ENCODE data around the gene APRT. TPM values are rescaled to one million over a fixed set of nuclear protein-coding genes. Genes with fewer than 3 reads are reported as not detected.
A peak's percentile ranks its signal among the peaks of the same experiment; 100 is the strongest.

The APRT gene
- total RNA-seq, 1 donor from 2014 or later, result 39.2 TPM

- no peaks in the 10 kb centered on the region for H3K4me1 ChIP-seq
- H3K36me3 ChIP-seq, result peaks cover 29% of the 10 kb centered on the region
- no peaks in the 10 kb centered on the region for H3K27me3 ChIP-seq (ENCODE audit: low read depth)
- no peak for DNase-seq
- no peak overlapping the region for H3K4me3 ChIP-seq
- no peaks in the 10 kb centered on the region for H3K9me3 ChIP-seq (replicated peaks)
- TF ChIP-seq, protein P1, sequence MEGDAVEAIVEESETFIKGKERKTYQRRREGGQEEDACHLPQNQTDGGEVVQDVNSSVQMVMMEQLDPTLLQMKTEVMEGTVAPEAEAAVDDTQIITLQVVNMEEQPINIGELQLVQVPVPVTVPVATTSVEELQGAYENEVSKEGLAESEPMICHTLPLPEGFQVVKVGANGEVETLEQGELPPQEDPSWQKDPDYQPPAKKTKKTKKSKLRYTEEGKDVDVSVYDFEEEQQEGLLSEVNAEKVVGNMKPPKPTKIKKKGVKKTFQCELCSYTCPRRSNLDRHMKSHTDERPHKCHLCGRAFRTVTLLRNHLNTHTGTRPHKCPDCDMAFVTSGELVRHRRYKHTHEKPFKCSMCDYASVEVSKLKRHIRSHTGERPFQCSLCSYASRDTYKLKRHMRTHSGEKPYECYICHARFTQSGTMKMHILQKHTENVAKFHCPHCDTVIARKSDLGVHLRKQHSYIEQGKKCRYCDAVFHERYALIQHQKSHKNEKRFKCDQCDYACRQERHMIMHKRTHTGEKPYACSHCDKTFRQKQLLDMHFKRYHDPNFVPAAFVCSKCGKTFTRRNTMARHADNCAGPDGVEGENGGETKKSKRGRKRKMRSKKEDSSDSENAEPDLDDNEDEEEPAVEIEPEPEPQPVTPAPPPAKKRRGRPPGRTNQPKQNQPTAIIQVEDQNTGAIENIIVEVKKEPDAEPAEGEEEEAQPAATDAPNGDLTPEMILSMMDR (IDR thresholded peaks at IDR 0.05; ENCODE audit: borderline replicate concordance), result no peak
- H3K27ac ChIP-seq (replicated peaks), result no peak overlapping the region
- intact Hi-C loops (cut with micrococcal nuclease), result no loop called here
Observed at GRCh38 chr16:88833086-88833485, 21.4 kb upstream of the APRT start.

DNA sequence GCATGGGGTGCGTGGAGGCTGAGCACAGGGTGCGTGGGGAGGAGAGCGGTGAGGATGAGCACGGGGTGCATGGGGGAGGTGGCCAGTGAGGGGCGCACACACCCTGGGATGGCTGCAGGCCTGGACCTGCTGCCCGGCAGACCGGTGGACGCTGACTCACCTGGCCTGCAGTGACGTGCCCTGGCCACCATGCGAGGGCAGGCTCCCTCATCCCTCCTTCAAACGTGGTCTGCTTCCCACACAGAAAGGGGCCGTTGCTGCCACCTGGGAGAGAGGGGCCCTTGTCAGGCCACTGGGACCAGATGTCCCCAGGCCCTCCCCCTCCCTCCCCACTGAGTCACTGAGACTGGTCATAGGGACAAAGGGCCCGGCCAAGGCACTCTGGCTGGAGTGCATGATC, 20.1 kb upstream of the APRT start:
- Histone ChIP-seq H3K36me3 (peaks cover 34% of the 10 kb centered on the region), H3K27me3 (ENCODE audit: low read depth) (no peaks in the 10 kb centered on the region), H3K27ac (replicated peaks) (no peak overlapping the region), H3K4me1 (no peaks in the 10 kb centered on the region), H3K4me3 (no peak overlapping the region), H3K9me3 (replicated peaks) (no peaks in the 10 kb centered on the region)
- TF ChIP-seq, protein P1 (IDR thresholded peaks at IDR 0.05; ENCODE audit: borderline replicate concordance), result no peak
- intact Hi-C loops (cut with micrococcal nuclease), result no loop called here
- DNase-seq, result no peak

- Histone ChIP-seq H3K27ac (replicated peaks) (peak overlapping the region; percentile 28), H3K27me3 (ENCODE audit: low read depth) (no peaks in the 10 kb centered on the region), H3K4me3 (no peak overlapping the region), H3K4me1 (no peaks in the 10 kb centered on the region), H3K9me3 (replicated peaks) (no peaks in the 10 kb centered on the region), H3K36me3 (peaks cover 39% of the 10 kb centered on the region)
- no peak for DNase-seq
- intact Hi-C loops (cut with micrococcal nuclease), result no loop called here
- TF ChIP-seq, protein P1 (IDR thresholded peaks at IDR 0.05; ENCODE audit: borderline replicate concordance), result no peak
Observed at GRCh38 chr16:88830783-88831182, 19.1 kb upstream of the APRT start.

GRCh38 chr16:88830258-88830657, 18.5 kb upstream of the APRT start:
- Histone ChIP-seq H3K9me3 (replicated peaks) (no peaks in the 10 kb centered on the region), H3K4me1 (no peaks in the 10 kb centered on the region), H3K36me3 (peaks cover 34% of the 10 kb centered on the region), H3K27ac (replicated peaks) (peak overlapping the region; percentile 28), H3K4me3 (no peak overlapping the region), H3K27me3 (ENCODE audit: low read depth) (no peaks in the 10 kb centered on the region)
- intact Hi-C loops (cut with micrococcal nuclease), result no loop called here
- peak; percentile 57 for DNase-seq
- TF ChIP-seq, protein P1 (IDR thresholded peaks at IDR 0.05; ENCODE audit: borderline replicate concordance), result no peak

GRCh38 chr16:88828711-88829110, 17.0 kb upstream of the APRT start:
- Histone ChIP-seq H3K9me3 (replicated peaks) (no peaks in the 10 kb centered on the region), H3K27ac (replicated peaks) (no peak overlapping the region), H3K4me3 (no peak overlapping the region), H3K27me3 (ENCODE audit: low read depth) (no peaks in the 10 kb centered on the region), H3K36me3 (peaks cover 36% of the 10 kb centered on the region), H3K4me1 (no peaks in the 10 kb centered on the region)
- intact Hi-C loops (cut with micrococcal nuclease), result no loop called here
- TF ChIP-seq, protein P1 (IDR thresholded peaks at IDR 0.05; ENCODE audit: borderline replicate concordance), result no peak
- DNase-seq, result no peak

GRCh38 chr16:88827727-88828126, 16.0 kb upstream of the APRT start:
- H3K36me3 ChIP-seq, result peaks cover 41% of the 10 kb centered on the region
- no peak overlapping the region for H3K4me3 ChIP-seq
- TF ChIP-seq, protein P1 (IDR thresholded peaks at IDR 0.05; ENCODE audit: borderline replicate concordance), result no peak
- intact Hi-C loops (cut with micrococcal nuclease), result no loop called here
- no peaks in the 10 kb centered on the region for H3K4me1 ChIP-seq
- H3K27ac ChIP-seq (replicated peaks), result no peak overlapping the region
- H3K27me3 ChIP-seq (ENCODE audit: low read depth), result no peaks in the 10 kb centered on the region
- DNase-seq, result no peak
- no peaks in the 10 kb centered on the region for H3K9me3 ChIP-seq (replicated peaks)

All from left ventricle myocardium inferior (tissue), 1 donor.